Right ventricle myocardium superior (tissue), 1 donor: ENCODE measurements around the gene POMGNT2. TPM values are rescaled to one million over a fixed set of nuclear protein-coding genes. Genes with fewer than 3 reads are reported as not detected.

ENCODE experiments used
- ATAC-seq: fragments of 200-7000 bp; cut with Tn5 transposase; one replicate; pipeline ENCODE4 v1.9.1; 2020; ENCODE audit warnings: mild to moderate bottlenecking; ENCODE audit not compliant: poor library complexity
- DNase-seq: peaks from one replicate; pipeline ENCODE4 v3.0.0-alpha.2; 2020
- intact Hi-C: fragments of 100-400 bp; cut with DNase I; formaldehyde crosslinking; loops from one replicate; pipeline ENCODE4 v1.11.2; 2022
- long read RNA-seq: library from polyadenylated mRNA; unstranded; transcript quantifications from one replicate; pipeline ENCODE4 v2.0.0, GENCODE V29; 2021
- total RNA-seq: library from RNA; stranded (reverse); fragmentation: NEBNext Ultra II Directional; extraction: Animal tissue kit (Norgen Biotek cat#: 25700); gene quantifications from one replicate; pipeline ENCODE4 v1.2.1, GENCODE V29; 2021
- donor health status: DM: no; HTN: yes; CAD: no; lungs with severe emphysema.

Gene POMGNT2
- 20.2 TPM for total RNA-seq
- long read RNA-seq, transcript POMGNT2-202 (3 exons, 2,531 nt): major isoform, 24 of 66 reads
- long read RNA-seq, transcript POMGNT2-201 (2 exons, 2,544 nt): minor isoform, 11 of 66 reads
- long read RNA-seq, partial matches to known transcripts: 28 of 66 reads
- long read RNA-seq, other reads (novel, unspliced or antisense): 3 of 66 reads

DNA sequence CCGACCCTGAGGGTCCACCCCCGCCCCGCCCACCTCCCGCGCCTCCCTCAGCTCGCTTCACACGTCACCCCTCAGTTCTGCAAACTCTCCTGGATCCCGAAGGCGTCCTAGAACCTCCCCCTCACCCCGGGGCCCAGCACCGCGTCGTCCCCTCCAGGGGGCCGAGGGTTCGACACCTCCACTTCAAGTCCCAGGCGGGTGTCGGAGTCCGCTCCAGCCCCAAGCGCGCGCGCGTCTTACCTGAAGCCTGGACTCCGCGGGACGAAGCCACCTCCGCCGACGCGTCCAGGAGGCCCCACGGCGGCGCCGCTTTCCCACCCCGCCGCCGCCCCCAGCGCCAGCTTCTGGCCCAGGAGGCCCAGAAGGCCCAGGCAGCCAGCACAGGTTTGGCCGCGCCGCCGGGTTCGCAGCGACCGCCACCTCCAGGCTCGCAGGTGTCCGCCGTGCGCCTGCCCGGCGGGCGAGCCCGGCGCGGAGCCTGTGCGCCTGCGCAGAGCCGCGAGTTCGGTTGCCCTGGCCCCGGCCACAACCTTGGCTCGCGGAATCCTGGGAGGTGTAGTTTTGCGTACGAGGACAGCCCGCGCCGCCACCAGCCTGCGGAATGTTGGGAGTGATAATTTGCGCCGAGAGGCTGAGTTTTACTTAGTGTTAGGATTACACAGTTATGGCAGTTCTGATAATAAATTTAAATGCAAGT, at the start of gene POMGNT2:
Gene POMGNT2 (minus strand): TSS at position 484 of the 697 bp plus-strand sequence. CDS start 24,648 bp downstream, outside the sequence.
- peak; percentile 97 for ATAC-seq
- intact Hi-C loops: no loop called here
- peak; percentile 94 for DNase-seq

DNA sequence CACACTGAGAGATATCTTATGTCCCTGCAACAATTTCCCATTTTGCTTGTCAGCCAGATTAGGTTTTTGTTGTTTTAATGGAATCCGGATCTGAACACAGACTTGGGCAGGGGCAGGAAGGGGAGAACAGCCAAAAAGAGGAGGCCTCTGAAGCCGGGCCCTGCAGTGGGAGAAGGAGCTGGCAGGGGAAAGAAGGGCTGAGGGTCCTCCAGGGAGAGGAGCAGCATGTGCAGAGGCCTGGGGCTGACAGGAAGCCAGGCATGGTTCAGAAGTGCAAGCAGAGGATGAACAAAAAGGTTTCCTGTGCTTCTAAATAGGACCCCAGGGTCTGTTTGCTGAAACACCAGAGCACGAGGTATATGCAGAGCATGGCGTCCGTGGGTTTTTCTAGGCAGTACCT, 49.1 kb upstream of the POMGNT2 start:
- intact Hi-C loops: loop anchor here (2.0 kb wide), 1 partner anchor 192 kb away; no protein-coding TSS in a partner anchor
- DNase-seq: no peak
- ATAC-seq: no peak

DNA sequence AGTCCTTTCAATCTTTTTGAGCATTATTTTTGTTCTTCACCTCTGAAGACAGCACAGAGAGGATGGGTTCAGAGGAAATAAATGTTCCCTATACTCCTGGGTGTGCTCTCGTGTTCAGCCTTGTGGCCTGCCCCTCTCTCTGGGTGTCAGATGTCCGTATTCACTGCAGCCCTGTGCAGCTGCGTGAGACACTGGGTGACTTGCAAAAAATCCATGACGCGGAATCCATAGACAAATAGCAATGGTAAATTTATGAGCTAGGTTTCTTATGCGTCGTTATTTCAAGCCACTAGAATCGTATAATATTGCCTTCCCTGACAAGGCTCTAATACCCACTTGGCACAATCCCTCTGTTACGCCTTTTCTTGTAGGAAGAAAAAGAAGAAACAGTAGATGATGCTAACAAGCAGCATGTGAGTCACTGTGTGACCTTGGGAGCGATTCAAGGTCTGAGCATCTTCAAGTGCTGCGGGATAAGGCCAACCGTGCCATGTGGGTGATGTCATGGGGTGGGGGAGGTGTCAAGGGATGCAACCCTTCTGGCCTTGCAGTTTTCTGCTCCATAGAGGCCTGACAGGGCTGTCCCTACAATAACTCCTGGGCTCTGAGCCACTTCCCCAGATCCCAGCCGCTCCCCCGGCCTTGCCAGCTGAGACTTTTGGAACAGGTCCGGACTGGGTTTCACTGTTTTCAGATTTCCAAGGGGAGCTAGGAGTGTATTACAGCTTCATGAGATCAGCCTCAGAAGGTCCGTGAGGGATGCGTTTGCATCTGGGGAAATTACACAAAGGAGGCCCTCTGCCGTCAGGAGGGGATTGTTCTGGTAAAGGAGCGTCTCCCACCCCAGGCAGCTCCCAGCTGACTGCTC, 47.6 kb upstream of the POMGNT2 start:
- ATAC-seq (peak; percentile 78), DNase-seq (peak; percentile 77)
- intact Hi-C loops: loop anchor here (2.0 kb wide), 1 partner anchor 191 kb away; no protein-coding TSS in a partner anchor

DNA sequence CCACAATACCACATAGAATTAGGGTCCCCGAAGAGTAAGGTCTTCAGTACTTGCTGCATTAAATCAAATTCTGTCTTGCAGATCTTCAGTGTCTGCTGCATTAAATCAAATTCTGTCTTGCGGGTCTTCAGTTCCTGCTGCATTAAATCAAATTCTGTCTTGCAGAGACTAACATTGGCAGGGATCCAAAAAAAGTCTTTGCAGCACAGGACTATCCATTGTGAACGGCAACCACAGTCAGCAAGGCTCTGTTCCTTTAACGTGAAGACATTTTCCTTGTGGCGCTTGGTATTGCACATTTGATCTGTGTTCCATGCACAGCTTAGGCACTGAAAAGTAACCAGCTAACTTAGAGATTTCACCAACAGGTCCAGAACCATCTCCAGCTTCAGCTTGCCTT, 46.8 kb upstream of the POMGNT2 start:
- no peak for DNase-seq
- intact Hi-C loops: no loop called here
- no peak for ATAC-seq

DNA sequence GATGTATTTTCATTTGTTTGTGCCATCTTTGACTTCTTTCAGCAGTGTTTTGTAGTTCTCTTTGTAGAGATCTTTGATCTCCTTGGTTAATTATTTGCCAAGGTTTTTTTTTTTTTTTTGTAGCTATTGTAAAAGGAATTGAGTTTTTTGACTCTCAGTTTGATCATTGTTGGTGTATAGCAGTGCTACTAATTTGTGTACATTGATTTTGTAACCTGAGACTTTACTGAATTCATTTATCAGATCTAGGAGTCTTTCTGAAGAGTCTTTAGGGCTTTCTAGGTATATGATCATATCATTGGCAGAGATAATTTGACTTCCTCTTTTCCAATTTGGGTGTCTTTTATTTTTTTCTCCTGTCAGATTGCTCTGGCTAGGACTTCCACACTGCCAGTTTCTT, 42.2 kb upstream of the POMGNT2 start:
- no peak for ATAC-seq
- DNase-seq: no peak
- intact Hi-C loops: no loop called here

DNA sequence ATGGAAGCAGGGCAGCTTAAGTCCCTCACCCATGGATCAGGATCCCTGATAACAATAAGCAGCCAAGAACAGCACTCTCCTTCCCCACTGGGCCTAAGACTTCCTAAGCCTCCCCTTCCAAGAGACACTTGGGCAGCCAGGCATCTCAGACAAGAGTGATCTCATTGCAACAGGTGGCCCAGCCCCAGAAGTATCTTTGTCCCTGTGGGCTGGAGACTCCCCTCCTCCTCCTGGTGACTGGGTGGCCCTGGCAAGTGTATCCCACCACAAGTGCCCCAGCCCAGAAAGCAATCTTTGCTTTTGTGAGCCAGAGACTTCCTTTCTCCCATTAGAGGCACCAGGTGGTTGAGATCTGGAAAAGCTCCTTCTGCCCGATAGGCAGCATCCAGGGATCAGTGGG, 40.7 kb upstream of the POMGNT2 start:
- intact Hi-C loops: no loop called here
- no peak for DNase-seq
- no peak for ATAC-seq

DNA sequence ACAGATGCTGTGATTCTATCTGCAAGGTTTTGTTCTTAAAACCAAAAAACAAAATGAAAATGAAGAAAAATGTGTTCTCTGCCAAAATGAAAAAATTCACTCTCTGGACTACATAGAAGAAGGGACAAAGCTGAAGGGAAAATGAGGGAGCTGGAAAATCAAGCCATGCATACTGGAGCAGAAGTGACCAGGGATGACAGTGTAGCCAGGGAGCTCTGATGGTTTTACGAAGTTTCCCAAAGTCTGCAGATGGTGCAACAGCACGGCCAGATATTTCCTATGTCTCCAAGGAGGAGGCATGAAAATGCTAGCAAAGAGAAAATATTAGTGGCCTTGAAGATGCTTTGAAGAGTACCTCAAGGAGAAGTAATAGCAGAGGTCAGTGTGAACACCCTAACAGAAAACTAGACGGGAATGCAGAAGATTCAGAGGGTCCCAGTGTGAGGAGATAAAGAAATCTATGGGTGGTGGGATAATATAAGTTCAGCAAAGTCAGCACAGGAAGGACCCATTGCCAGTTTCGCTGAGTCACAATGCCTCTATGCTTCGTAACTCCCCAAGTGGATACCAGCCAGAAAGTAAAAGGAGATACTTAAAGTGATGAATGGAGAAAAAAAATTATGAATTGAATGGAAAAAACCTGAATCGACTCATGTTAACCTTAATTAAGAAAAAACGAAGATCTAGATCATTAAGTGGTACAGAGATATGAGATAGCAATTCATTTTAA, 39.0 kb upstream of the POMGNT2 start:
- DNase-seq (no peak), ATAC-seq (no peak)
- intact Hi-C loops: no loop called here

DNA sequence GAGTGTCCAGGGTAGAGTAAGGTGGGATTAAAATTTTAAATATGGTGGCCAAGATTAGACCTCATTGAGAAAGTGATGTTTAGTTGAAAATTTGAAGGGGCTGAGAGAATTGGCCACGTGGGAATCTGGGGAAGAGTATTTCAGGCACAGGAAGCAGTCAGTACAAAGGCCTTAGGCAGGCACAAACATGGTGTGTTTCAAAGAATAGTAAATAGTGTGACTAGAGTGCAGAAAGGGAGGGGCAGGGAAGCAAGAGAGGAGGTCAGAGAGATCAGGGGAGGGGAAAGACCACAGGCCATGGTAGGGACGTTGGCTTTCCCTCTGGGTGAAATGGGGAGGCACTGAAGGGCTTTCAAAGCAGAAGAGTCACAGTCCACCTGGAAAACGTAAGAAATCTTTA, 36.6 kb upstream of the POMGNT2 start:
- no peak for ATAC-seq
- DNase-seq: no peak
- intact Hi-C loops: no loop called here

DNA sequence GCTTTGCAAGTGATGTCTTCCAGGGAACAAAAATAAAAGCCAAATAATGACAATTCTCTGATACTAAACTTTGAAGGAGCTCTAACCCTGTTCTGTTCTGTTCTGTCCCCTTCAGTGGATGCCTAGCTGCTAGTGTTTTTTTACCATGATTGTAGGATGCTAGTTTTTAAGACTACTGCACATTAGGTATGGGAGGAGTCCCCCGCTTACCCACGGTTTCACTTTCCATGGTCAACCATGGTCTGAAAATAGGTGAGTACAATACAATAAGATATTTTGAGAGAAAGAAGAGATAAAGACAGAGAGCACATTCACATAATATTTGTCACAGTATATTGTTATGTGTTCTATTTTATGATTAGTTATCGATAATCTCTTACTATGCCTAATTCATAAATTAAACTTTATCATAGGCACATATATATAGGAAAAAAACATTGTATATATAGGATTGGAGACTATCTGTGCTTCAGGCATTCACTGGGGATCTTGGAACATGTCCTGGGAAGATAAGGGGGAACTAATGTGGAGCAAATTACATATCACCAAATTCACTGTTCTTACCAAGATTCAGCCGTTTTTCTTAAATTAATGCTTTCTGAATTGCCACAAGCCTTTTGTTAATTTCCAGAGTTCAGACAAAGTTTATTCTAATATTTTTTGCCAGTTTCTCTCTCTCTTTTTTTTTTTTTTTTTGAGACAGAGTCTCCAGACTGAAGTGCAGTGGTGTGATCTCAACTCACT, 32.8 kb upstream of the POMGNT2 start:
- intact Hi-C loops: no loop called here
- no peak for DNase-seq
- no peak for ATAC-seq

DNA sequence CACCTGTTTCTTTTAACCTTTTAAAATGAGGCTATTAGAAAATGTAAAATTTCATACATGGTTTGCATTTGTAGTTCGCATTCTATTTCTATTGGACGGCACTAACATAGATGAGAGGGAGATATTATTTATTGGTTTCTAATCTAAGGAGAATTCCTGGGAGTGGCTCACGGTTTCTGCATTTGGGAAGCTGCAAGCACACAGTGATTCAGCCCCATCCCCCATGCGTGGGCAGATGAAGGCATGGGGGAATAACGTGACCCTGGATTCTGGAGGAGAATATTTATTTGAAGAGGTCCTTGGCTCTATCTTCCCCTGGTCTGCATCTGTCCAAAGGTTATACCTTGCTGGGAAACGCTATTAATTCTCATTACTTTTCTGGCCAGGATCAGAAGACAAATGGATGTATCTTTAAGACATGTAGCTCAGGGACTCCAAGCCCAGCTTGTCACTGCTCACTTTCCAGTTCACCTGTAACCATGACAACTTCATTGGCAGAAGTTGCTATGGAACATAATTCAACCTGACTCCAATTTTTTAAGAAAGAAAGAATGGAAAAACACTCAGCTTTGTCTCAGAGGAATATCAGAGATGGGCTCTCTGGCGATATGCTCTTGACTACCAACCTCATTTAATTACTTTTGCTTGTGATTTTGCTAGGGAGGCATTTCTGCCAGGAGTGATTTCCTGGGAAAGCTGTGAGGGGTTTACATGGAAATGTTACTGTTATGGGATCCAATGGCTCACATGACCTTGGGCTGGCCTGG, 27.2 kb upstream of the POMGNT2 start:
- ATAC-seq: no peak
- DNase-seq: no peak
- intact Hi-C loops: no loop called here

DNA sequence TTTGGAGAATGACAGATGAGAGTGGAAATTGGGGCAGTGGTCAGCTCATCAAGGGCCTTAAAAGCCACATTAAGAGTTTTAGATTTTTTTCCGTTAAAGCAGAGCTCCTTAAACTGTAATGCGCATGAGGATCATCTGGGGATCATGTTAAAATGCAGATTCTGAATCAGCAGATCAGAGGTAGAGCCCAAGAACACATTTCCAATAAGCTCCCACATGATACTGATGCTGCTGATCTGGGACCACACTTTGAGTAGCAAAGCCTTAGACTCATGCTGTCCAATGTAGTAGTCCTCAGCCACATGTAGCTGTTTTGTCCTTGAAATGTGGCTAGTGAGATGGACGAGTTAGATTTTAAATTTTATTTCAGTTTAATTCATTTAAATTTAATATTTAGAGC, 26.3 kb upstream of the POMGNT2 start:
- intact Hi-C loops: no loop called here
- DNase-seq (no peak), ATAC-seq (no peak)

DNA sequence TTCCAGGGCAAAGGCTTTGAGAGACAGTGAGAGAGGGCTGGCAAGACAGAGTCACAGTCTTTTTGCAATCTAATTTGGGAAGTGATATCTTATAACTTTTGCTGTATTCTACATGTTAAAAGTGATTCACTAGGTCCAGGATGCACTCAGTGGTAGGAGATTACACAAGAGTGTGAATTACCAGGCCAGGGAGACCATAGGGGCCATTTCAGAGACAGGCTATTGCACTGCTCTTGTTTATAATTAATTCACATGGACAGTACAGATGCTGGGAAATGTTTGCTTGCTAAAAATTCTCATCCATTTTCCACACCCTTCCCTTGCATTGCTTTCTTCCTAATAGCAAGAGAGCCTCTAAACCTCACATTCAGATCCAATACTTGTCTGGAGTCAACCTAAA, 22.6 kb upstream of the POMGNT2 start:
- ATAC-seq (no peak), DNase-seq (no peak)
- intact Hi-C loops: no loop called here

DNA sequence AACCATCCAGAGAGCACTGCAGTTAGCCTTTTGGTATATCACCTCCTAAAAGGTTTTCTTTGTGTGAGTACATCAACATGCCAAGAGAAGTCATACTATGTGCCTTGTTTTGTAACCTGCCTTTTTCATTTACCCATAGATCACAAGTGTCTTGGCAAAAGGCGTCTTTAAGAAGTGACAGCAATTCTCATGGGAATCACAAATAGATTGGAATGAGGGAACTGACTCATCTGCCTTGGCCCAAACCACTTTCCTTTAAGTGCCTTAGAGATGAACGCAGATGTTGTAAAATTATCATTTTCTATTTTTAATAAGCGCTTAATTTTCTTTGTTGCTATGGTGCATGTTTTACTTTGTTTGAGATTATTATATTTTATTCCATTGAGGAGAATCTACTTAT, 20.7 kb upstream of the POMGNT2 start:
- intact Hi-C loops: no loop called here
- ATAC-seq (no peak), DNase-seq (no peak)

DNA sequence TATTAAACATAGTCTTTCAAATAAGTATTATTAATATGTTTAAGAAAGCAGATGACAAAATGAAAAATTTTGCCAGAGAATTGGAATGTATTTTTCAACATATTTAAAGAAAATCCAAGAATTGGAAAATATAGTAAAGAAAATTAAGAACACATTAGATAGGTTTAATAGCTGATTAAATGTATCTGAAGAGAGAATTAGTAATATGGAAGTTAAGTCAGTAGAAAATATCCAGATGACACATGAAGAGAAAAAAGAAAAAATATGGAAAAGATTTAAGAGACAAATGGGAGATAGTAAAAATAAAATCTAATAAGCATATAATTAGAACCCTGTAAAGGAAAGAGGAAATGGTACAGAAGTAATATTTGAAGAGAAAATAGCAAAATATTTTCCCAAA, 18.0 kb upstream of the POMGNT2 start:
- ATAC-seq (no peak), DNase-seq (no peak)
- intact Hi-C loops: no loop called here

DNA sequence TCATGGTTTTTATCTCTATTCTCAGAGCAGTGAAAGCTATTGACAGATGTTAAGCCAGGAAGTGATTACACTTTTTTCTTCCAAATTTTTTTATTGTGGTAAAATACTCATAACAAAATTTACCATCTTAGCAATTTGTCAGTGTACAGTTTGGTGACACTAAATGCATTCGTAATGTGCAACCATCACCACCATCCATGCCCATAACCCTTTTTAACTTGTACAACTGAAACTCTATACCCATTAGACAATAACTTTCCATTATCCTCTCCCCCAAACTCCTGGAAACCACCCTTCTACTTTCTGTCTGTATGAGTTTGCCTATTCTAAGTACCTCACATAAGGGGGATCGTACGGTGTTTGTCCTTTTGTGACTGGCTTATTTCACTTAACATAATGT, 15.1 kb upstream of the POMGNT2 start:
- DNase-seq: no peak
- ATAC-seq: no peak
- intact Hi-C loops: no loop called here

DNA sequence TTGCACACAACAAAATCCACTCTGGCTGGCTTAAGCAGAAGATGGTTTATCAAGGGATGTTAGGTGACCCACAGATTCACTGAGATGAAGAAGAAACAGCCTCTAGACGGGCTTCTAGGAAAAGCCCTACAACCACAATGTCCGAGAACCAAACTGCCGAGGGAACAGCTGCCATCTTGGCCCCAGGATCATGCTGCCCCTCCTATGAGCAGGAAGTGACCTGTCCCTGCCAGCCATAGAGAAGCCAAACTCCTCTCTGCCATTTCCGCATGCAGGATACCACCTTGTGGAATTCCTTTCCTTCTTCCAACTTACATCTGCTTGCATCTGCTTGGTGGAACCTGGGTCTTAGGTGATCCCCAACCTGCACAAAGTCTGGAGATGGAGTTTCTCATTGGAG, 11.4 kb upstream of the POMGNT2 start:
- DNase-seq: no peak
- ATAC-seq: no peak
- intact Hi-C loops: no loop called here

DNA sequence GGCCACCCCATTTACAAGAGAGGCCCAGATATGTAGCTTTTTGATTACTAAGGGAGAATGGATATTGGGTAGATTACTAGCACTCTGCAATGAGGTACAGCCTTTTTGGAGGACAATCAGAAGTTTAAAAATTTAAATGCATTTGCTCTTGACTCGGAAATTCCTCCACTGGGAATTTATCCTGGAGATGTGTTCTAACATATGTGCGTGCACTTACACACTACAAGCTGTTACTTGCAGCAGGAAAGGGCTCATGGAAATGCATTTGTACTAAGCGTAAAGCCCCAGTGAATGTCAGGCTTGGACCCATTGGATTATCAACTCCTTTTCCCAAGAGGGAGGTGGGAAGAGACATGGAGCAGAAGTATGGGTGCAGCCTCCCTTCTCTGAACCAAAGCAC, 7.8 kb upstream of the POMGNT2 start:
- no peak for ATAC-seq
- intact Hi-C loops: no loop called here
- no peak for DNase-seq

DNA sequence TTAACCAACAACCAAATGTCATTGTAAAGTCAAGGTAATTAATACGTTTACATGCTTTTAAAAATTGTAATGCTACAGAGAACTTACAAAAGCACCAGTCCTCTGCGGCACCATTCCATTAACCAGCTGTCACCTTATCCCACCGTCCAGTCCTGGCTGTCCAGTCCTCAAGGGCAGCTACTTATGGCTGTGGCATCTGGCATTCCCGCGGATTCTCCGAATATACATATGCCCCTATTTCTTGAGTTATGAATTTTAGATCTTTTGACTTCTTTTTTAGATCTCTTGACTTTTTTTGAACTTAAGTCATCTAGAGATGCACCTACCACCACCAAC, 382 bp upstream of the POMGNT2 start:
- intact Hi-C loops: no loop called here
- DNase-seq (no peak), ATAC-seq (peak; percentile 19)
